HG02571 (cell line): ENCODE results near the gene RNF214.
"Not testable (repeated sequence)": the region's sequence is repeated elsewhere in the genome, so short reads cannot be mapped to it uniquely, and the experiment has no call there.

Experiments used
- ATAC-seq: cut with Tn5 transposase; IDR thresholded peaks from one replicate; pipeline ENCODE4 v1.9.1; 2021; ENCODE audit warnings: mild to moderate bottlenecking, moderate library complexity; ENCODE audit not compliant: unreplicated experiment

Gene RNF214

DNA sequence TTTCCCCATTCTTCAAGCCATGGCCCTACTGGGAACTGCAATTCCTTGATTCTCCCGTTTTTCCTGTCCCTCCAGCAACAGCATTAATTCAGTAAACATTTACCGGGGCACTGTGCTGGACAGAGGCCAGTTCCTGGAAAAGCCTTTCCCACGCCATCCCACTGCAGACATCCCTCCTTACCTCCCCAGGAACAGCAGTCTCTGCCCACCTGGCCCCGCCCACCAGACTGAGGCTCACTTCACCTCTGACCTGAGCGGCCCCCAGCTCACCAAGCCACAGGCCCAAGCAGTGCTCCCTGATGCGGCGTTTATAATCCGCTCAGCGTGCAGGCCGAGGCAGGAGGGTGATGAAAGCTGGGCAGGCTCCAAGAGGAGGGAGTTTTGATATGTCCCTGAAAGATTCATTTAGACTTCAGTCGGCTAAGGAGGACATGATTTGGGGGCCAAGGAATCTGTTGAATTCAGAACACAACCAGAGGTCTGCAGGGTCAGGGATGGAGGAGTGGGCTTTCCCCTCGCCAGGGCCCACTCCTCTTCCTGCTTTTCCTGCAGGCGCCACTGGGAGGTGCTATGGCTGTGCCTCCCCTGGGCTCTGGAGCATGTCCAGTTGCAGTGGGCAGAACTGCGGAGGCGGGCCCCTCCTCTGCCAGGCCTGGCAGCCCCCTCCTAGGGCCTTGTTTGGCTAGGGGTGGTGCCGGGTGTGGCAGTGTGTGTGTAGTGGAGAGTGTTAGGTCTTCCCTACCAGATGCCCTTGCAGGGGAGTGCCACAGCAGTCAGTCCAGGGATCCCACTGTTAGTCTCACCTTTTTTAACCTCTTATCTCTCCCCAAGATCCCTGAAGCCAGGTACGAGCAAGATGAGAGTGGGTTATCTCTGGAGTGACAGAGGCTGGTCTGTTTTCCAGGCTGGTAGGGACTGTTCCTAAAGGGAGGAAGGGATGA, 34.7 kb upstream of the RNF214 start:
- no peak for ATAC-seq

- no peak for ATAC-seq
Measured at GRCh38 chr11:117198613-117199012, 33.9 kb upstream of the RNF214 start.

- no peak for ATAC-seq
Measured at GRCh38 chr11:117199053-117199915, 33.2 kb upstream of the RNF214 start, which contains the start of gene TAGLN. Gene TAGLN, plus strand, starts transcription at chr11:117199370. Its CDS starts 3,644 bp downstream, at chr11:117203014.

GRCh38 chr11:117199916-117200812, 32.3 kb upstream of the RNF214 start:
- no peak for ATAC-seq

- ATAC-seq, result no peak
Measured at GRCh38 chr11:117200813-117201657, 31.4 kb upstream of the RNF214 start.

DNA sequence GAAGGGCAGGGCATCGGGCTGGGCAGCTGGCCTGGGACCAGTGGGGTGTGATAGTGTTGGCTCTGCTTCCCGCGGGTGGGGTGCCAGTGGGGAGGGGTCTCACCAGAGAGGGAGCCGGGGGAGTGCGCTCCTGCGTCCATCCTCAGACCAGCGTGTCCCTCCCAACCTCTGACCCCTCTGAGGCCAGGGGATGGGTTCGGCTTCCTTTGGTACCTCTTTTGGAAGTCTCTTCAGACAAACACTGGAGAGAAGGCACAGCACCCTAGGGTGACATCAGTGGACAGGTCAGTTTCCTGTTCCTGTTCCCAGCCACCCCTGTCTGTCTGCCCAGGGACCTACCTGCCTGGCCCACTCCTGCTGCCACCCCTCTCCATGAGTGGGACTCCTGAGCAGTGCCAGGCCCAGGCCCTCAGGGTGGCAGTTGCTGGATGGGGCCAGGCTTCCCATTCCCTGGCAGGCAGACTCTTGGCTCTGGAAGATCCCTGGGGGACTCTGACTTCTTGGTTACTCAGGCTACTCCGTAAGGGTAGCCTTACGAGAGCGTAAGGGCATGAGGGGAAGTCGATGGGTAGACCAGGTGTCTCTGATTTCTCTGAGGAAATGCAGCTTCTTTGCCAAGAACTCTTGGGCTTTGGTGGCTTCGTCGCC, 30.7 kb upstream of the RNF214 start:
- ATAC-seq, result no peak

GRCh38 chr11:117202386-117203068, 29.9 kb upstream of the RNF214 start:
- ATAC-seq, result no peak

- no peak for ATAC-seq
Measured at GRCh38 chr11:117203069-117203407, 29.4 kb upstream of the RNF214 start.

DNA sequence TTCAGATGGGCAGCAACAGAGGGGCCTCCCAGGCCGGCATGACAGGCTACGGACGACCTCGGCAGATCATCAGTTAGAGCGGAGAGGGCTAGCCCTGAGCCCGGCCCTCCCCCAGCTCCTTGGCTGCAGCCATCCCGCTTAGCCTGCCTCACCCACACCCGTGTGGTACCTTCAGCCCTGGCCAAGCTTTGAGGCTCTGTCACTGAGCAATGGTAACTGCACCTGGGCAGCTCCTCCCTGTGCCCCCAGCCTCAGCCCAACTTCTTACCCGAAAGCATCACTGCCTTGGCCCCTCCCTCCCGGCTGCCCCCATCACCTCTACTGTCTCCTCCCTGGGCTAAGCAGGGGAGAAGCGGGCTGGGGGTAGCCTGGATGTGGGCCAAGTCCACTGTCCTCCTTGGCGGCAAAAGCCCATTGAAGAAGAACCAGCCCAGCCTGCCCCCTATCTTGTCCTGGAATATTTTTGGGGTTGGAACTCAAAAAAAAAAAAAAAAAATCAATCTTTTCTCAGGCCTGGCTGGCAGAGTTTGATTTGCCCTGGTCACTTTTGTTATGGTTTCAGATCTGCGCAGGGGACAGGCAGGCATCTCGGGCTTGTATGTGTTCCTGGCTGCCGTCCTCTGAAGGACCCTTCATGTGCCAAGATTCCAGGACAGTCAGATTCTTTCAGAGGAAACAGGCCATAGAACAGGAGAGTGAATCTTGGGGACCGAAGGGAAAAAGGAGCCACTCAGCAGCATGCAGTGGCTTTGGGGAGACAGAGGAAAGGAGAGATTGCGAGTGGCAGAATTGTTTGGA, 28.0 kb upstream of the RNF214 start:
- ATAC-seq, result no peak

DNA sequence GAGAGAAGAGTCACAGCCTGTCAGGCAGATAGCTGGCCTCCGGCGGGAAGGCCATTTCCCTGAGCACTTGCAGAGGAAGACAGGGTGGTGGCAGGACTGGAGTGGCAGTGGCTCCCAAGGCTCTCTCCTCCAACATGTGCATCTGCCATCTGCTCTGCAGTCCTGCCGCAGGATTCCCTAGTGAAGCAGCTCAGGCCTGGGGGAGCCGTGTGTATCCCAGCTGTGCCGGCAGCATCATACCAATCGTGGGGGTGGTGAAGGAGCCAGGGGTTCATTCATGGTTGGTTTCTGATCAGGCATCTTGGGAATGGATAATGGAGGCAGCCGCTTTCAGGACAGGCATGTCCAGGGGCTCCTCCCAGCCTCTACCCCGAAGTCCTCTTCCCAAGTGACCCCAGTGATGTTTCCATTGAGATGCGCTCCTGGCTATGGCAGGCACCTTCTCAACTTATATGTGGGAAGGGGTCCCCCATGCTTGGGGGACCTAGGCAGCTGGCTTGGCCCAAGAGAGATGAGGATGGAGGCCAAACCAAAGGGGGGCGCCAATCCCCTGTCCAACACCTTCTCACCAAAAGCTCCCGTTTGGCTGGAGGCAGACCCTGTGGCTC, 27.2 kb upstream of the RNF214 start:
- no peak for ATAC-seq

DNA sequence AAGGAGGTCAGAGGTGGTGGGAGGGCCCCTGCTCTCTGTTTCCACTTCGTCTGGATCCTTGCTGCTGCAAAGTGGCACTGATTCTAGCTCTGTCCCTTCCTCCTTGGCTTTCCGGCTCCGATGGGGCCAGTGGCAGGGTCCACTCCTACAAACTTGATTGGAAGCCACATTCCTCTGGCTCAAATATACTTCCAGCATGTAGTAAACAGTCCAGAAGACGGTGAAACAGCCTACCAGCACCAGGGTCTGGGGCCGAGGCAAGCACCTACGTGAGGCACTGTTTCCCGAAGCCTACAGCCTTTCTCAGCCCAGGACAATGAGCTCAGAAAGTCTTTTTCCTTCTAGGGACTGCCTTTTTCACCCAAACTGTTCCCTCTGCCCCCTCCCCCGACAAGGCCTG, 26.4 kb upstream of the RNF214 start:
- ATAC-seq, result not testable (repeated sequence)

GRCh38 chr11:117206859-117207258, 25.6 kb upstream of the RNF214 start:
- ATAC-seq, result not testable (repeated sequence)

DNA sequence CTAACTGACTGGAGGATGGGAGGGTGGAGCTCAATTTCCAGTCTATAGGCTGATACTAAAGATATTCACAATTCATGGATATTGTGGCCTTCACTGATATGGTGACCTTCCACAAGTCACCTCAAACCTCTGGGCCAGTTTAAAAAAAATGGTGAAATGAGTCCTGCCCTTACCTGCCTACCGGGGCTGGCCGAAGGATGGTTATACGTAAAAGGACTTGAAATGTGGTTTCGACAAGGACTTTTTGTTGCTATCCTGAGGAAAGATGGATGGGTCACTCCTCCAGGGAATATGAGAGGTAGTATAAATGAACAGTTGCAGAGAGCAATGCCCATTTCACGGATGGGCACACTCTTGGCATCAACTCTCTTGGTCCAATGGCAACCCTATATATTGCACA, 25.0 kb upstream of the RNF214 start:
- not testable (repeated sequence) for ATAC-seq

DNA sequence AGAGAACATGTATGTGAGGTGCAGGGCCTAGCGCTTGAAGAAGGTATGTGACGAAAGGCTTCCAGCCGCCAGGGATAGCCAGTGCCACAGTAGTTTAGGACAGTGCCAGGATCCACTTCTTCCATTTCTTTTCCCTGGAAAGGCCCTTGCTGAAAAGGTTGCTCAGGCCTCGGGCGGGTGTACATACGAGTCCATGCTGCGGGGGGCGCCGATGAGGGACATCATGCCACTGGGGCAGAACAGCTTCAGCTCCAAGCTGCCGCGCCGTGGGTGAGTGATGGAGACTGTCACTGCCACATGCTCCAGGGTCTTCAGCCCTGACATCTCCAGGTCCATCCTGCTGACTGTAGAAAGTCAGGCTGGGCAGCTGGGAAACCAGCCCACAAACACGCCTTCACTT, 23.8 kb upstream of the RNF214 start:
- ATAC-seq, result not testable (repeated sequence)

GRCh38 chr11:117209351-117210125, 22.9 kb upstream of the RNF214 start:
- not testable (repeated sequence) for ATAC-seq

- ATAC-seq, result no peak
Measured at GRCh38 chr11:117210620-117211019, 21.9 kb upstream of the RNF214 start.
